Measurements from ENCODE around the gene SLC39A13.

Gene SLC39A13

GRCh38 chr11:47399860-47400767 lies 8.3 kb upstream of the SLC39A13 start:
- in situ Hi-C loops (cut with MboI; ENCODE audit: low sequenced_read_pairs): loop anchor here (25.0 kb wide), 1 partner anchor 437 kb away; the partner anchor contains the start of gene NUP160

GRCh38 chr11:47400768-47401279 lies 7.6 kb upstream of the SLC39A13 start:
- in situ Hi-C loops (cut with MboI; ENCODE audit: low sequenced_read_pairs): loop anchor here (25.0 kb wide), 1 partner anchor 436 kb away; the partner anchor contains the start of gene NUP160

- in situ Hi-C loops (cut with MboI; ENCODE audit: low sequenced_read_pairs): loop anchor here (25.0 kb wide), 1 partner anchor 434 kb away; the partner anchor contains the start of gene NUP160
Measured at GRCh38 chr11:47403135-47403534, 5.3 kb upstream of the SLC39A13 start.

GRCh38 chr11:47403571-47403970 lies 4.8 kb upstream of the SLC39A13 start:
- in situ Hi-C loops (cut with MboI; ENCODE audit: low sequenced_read_pairs): loop anchor here (25.0 kb wide), 1 partner anchor 434 kb away; the partner anchor contains the start of gene NUP160

GRCh38 chr11:47406896-47407745 lies 1.3 kb upstream of the SLC39A13 start:
- in situ Hi-C loops (cut with MboI; ENCODE audit: low sequenced_read_pairs): loop anchor here (25.0 kb wide), 1 partner anchor 430 kb away; the partner anchor contains the start of gene NUP160

GRCh38 chr11:47408598-47409439 lies 429 bp downstream of the SLC39A13 start:
- in situ Hi-C loops (cut with MboI; ENCODE audit: low sequenced_read_pairs): loop anchor here (25.0 kb wide), 1 partner anchor 428 kb away; the partner anchor contains the start of gene NUP160

- in situ Hi-C loops (cut with MboI; ENCODE audit: low sequenced_read_pairs): loop anchor here (25.0 kb wide), 1 partner anchor 428 kb away; the partner anchor contains the start of gene NUP160
Measured at GRCh38 chr11:47409440-47410369, 1.3 kb downstream of the SLC39A13 start.

GRCh38 chr11:47410370-47411264 lies 2.2 kb downstream of the SLC39A13 start:
- in situ Hi-C loops (cut with MboI; ENCODE audit: low sequenced_read_pairs): loop anchor here (25.0 kb wide), 1 partner anchor 427 kb away; the partner anchor contains the start of gene NUP160

GRCh38 chr11:47411884-47412746 lies 3.7 kb downstream of the SLC39A13 start:
- in situ Hi-C loops (cut with MboI; ENCODE audit: low sequenced_read_pairs): loop anchor here (25.0 kb wide), 1 partner anchor 425 kb away; the partner anchor contains the start of gene NUP160

- in situ Hi-C loops (cut with MboI; ENCODE audit: low sequenced_read_pairs): loop anchor here (25.0 kb wide), 1 partner anchor 424 kb away; the partner anchor contains the start of gene NUP160
Measured at GRCh38 chr11:47413351-47413750, 5.0 kb downstream of the SLC39A13 start.

- in situ Hi-C loops (cut with MboI; ENCODE audit: low sequenced_read_pairs): loop anchor here (25.0 kb wide), 1 partner anchor 423 kb away; the partner anchor contains the start of gene NUP160
Measured at GRCh38 chr11:47413908-47414684, 5.7 kb downstream of the SLC39A13 start.

- in situ Hi-C loops (cut with MboI; ENCODE audit: low sequenced_read_pairs): loop anchor here (25.0 kb wide), 1 partner anchor 423 kb away; the partner anchor contains the start of gene NUP160
Measured at GRCh38 chr11:47414685-47415070, 6.3 kb downstream of the SLC39A13 start.

GRCh38 chr11:47415091-47415854 lies 6.9 kb downstream of the SLC39A13 start:
- in situ Hi-C loops (cut with MboI; ENCODE audit: low sequenced_read_pairs): loop anchor here (25.0 kb wide), 1 partner anchor 422 kb away; the partner anchor contains the start of gene NUP160

- in situ Hi-C loops (cut with MboI; ENCODE audit: low sequenced_read_pairs): loop anchor here (25.0 kb wide), 1 partner anchor 421 kb away; the partner anchor contains the start of gene NUP160
Measured at GRCh38 chr11:47415949-47416472, 7.6 kb downstream of the SLC39A13 start.
